ENCODE measurements around the gene ALK.

The ALK gene

DNA sequence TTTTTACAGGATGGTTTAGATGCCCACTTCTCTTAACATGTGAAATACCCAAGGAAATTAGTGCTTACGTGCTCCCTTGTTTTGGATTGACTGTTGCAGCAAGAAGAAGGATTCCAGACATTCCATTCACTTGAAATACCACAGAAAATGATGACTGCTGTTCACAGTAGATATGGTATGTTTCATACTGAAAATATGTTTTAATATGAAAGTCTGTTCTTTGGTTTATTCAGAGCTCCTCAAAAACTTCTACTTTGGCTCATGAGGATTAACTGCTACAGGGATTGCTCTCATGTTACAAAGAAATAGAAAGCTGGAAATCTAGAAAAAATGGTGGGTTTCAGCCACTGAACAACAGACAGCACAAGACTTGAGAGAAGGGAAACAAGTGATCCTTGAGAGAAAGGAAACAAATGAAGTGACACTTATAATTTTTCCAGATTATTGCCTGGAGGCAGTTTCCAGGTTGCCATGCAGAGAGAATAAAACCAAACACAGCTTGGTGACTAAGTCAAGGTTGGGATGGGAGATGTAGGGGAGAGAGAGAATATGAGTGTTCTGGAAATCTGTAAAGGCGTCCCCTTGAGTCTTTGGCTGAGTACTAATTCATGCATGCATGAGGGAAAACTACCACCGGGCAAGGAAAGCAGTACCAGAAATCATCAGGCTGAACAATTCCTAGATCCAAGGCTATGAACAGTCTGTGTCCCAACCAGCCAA is 458.0 kb downstream of the ALK start:
- TF ChIP-seq, protein P1, sequence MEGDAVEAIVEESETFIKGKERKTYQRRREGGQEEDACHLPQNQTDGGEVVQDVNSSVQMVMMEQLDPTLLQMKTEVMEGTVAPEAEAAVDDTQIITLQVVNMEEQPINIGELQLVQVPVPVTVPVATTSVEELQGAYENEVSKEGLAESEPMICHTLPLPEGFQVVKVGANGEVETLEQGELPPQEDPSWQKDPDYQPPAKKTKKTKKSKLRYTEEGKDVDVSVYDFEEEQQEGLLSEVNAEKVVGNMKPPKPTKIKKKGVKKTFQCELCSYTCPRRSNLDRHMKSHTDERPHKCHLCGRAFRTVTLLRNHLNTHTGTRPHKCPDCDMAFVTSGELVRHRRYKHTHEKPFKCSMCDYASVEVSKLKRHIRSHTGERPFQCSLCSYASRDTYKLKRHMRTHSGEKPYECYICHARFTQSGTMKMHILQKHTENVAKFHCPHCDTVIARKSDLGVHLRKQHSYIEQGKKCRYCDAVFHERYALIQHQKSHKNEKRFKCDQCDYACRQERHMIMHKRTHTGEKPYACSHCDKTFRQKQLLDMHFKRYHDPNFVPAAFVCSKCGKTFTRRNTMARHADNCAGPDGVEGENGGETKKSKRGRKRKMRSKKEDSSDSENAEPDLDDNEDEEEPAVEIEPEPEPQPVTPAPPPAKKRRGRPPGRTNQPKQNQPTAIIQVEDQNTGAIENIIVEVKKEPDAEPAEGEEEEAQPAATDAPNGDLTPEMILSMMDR (IDR thresholded peaks at IDR 0.05) = no peak
- TF ChIP-seq ZFX (IDR thresholded peaks at IDR 0.05; ENCODE audit: borderline replicate concordance) = no peak
- no peak overlapping the region for H3K27ac ChIP-seq

DNA sequence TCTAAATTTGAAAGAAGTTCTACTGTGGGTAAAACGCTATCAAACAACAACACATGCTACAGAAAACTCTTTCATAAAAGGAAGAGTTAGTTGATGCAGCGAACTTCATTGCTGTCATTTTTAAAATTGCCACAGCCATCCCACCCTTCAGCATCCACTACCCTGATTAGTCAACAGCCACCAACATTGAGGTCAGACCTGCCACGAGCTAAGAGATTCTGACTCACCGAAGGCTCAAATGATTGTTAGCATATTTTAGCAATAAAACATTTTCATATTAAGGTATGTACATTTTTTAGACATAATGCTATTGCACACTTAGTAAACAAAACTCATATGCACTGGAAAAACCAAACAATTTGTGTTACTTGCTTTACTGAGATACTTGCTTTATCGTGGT is 459.1 kb downstream of the ALK start:
- H3K27ac ChIP-seq = no peak overlapping the region
- TF ChIP-seq, protein P1 (IDR thresholded peaks at IDR 0.05) = no peak
- no peak for TF ChIP-seq ZFX (IDR thresholded peaks at IDR 0.05; ENCODE audit: borderline replicate concordance)

DNA sequence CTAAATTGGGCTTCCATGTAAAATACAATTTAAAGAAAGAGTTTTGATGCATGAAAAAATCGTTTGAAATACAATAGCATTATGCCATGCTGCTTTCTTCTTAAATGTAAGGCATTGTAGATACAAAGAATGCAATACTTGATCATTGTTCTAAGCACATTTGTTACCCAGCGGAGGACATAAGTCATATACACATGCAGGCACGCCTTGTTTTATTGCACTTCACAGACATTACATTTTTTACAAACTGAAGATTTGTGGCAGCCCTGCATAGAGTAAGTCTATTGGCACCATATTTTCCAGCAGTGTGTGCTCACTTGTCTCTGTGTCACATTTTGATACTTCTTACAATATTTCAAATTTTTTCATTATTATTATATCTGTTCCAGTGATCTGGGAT is 461.2 kb downstream of the ALK start:
- no peak overlapping the region for H3K27ac ChIP-seq
- TF ChIP-seq, protein P1 (IDR thresholded peaks at IDR 0.05) = no peak
- no peak for TF ChIP-seq ZFX (IDR thresholded peaks at IDR 0.05; ENCODE audit: borderline replicate concordance)

DNA sequence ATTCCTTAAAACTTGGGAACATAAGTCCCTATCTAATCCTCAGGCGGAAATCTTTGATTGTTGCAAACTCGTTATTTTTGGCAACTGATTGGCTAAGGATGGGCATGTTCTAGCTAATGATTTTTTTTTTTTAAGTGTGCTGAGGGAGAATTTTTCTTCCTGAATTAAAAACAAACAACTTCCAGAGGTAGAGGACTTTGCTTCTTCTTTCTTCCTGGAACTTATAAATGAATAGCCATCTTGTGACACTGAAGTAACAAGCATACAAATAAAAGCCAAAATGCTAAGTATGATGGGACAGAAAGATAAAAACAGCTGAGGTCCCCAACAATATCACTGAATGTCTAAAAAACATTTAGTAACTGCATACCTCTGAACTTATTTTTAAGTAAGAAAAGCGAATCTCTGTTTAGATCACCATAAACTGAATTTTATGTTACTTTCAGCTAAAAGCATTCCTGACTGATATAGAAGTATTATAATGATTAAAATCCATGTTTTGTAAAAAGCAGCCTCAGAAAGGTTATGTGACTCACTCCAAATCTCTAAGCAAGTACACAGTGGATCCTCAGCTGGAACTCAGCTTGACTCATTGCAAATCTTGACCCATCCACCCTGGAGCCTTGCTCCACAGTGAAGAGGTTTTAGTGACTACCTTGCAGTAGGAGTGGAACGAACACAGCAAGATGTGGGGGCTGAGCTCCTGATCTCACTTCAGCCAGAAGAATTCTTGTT is 461.8 kb downstream of the ALK start:
- no peak overlapping the region for H3K27ac ChIP-seq
- no peak for TF ChIP-seq ZFX (IDR thresholded peaks at IDR 0.05; ENCODE audit: borderline replicate concordance)
- TF ChIP-seq, protein P1 (IDR thresholded peaks at IDR 0.05) = no peak

DNA sequence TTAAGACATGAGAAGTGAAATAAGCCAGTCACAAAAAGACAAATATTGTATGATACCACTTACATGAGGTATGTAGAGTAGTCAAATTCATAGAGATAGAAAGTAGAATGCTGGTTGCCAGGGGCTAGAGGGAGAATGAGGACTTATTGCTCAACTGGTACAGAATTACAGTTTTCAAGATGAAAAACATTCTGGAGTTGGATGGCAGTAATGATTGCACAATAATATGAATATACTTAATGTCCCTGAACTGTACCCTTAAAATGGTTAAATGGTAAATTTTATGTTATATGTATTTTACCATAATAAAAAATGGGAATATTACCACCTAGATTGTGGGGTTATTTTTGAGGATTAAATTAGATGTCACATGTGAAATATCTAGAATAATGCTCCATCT is 465.0 kb downstream of the ALK start:
- no peak overlapping the region for H3K27ac ChIP-seq
- TF ChIP-seq, protein P1 (IDR thresholded peaks at IDR 0.05) = no peak
- no peak for TF ChIP-seq ZFX (IDR thresholded peaks at IDR 0.05; ENCODE audit: borderline replicate concordance)

DNA sequence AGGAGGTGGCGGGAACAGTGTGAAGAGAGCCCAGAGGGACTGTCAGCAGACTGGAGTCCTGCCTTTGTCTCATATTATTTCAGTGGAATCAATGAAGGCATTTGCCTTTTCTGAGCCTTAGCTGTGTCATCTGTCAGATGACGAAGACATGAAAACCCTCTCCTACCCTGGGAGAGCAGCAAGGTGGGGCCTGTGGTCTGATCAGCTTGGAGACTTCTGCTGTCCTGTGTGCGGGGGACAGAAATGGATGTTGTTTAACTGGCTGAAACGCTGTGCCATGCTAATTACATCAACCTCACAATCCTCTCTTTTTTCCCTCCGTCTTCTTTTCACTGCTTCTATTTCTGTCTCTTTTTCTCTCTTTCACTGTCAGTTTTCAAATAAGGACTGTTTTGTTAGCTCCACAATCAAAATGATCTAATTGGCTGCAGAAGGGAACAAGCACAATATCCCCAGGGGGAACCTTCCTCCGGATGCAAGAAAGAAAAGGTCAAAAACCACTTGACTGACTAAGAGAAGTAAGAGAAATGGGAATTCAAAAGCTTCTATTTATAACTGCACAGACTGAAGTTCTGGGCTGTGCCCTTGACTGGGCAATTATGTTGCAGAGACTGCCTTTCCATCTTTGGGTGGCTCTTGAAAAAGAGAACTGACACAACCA is 466.1 kb downstream of the ALK start:
- TF ChIP-seq ZFX (IDR thresholded peaks at IDR 0.05; ENCODE audit: borderline replicate concordance) = no peak
- TF ChIP-seq, protein P1 (IDR thresholded peaks at IDR 0.05) = no peak

DNA sequence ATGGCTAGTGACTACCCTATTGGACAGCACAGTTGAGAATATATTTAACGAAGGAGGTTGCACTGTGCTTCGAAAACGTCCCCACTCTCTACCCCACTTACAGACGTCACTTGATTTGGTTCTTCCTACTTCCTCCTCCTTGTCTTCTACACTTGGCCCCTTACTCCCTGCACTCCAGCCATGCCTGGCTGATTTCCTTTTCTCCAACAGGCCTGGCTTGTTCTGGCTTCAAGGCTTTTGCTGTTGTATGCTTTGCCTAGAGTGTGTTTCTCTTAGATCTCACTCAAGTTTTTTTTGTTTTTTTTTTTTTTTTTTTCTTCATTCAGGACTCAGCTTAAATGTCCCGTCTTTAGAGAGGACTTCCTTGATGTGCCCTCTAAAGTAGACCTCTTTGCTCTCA is 469.4 kb downstream of the ALK start:
- TF ChIP-seq, protein P1 (IDR thresholded peaks at IDR 0.05) = no peak
- no peak for TF ChIP-seq ZFX (IDR thresholded peaks at IDR 0.05; ENCODE audit: borderline replicate concordance)
- H3K27ac ChIP-seq = no peak overlapping the region

More for the DNA sequence above, 466.1 kb downstream of the ALK start:
- no peak overlapping the region for H3K27ac ChIP-seq

All from 22Rv1 (cell line).